CMK (cell line): ENCODE data around the gene HS6ST2.
"Not testable (repeated sequence)": the region's sequence is repeated elsewhere in the genome, so short reads cannot be mapped to it uniquely, and the experiment has no call there.

Source experiments
- DNase-seq: peaks from one replicate; pipeline ENCODE4 v3.0.0-alpha.2; 2010; ENCODE audit warnings: low read depth

Gene HS6ST2

GRCh38 chrX:132940727-132941327, 17.6 kb downstream of the HS6ST2 start:
- no peak for DNase-seq

GRCh38 chrX:132933170-132933569, 25.3 kb downstream of the HS6ST2 start:
- DNase-seq: no peak

DNA sequence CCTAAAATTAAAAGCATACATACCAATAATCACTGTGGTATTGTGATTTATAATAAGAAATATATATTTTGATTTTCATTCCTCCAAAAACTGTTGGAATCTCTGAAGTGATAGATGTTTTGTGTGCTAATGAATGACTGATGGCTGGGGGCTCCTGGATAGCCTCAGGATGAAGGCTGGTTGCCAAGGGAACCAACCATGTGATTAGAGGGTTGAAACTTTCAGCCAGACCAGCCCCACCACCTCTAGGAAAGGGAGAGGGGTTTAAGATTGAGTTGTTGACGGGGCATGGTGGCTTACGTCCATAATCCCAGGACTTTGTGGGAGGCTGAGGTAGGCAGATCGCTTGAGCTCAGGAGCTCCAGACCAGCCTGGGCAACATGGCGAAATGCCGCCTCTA, 34.0 kb downstream of the HS6ST2 start:
- DNase-seq: no peak

DNA sequence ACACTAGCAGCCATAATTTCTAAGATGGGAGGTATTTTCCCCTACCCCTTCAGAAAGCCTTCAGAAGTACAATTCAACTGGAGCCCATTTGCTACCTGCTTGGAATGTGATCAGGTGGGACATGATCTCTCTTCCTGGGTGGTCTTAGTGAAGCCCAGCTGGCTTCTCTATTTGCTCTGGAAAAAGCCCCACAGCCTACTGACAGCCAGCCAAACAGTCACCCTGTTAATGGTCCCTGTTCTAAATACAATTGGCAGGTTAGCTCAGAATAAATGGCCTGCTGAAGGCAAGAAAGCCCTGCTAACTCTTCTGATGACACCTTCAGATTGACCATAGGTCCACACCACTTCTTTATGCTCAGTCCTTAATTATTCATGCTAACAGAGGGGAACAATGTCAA, 39.9 kb downstream of the HS6ST2 start:
- no peak for DNase-seq

DNA sequence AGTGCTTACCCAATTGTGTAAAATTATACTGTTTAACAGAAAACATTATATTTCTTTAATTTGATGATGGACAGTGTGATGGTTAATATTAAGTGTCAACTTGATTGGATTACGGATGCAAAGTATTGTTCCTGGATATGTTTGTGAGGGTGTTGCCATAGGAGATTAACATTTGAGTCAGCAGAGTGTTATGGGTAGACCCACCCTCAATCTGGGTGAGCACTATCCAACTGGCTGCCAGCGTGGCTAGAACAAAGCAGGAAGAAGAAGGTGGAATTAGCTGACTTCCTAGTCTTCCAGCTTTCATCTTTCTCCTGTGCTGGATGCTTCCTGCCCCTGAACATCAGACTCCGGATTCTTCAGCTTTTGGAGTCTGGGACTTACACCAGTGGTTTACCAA, 42.1 kb downstream of the HS6ST2 start:
- no peak for DNase-seq

- no peak for DNase-seq
Observed at GRCh38 chrX:132909643-132910042, 48.8 kb downstream of the HS6ST2 start.

- DNase-seq: no peak
Observed at GRCh38 chrX:132908891-132909290, 49.5 kb downstream of the HS6ST2 start.

DNA sequence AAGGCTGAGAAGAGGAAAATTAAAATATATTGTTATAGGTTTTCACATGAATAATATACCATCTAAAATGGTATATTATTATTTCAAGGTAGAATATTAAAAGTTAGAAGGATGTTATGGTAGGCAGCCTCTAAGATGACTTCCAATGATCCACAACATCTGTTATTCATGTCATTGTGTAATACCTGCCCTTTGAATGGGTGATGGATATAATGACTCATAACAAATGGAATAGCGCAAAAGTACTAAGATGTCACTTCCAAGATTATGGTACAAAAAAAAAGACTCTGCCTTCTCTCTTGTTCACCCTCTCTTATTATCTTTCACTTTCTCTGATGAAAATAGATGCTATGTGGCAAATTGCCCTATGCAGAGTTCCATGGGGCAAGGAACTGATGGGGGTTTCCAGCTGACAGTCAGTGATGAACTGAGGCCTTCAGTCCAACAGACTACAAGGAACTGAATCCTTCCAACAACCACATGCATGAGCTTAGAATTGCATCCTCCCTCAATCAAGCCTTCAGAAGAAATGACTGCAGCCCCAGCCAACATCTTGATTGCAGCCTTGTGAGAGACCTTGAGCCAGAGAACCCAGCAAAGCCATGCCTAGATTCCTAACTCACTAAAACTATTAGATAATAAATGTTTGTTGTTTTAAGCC, 57.7 kb downstream of the HS6ST2 start:
- DNase-seq: no peak

GRCh38 chrX:132887569-132887968, 70.9 kb downstream of the HS6ST2 start:
- DNase-seq: no peak

GRCh38 chrX:132883358-132883915, 75.0 kb downstream of the HS6ST2 start:
- DNase-seq: peak; percentile 48

GRCh38 chrX:132880753-132881152, 77.7 kb downstream of the HS6ST2 start:
- not testable (repeated sequence) for DNase-seq

GRCh38 chrX:132877954-132878536, 80.4 kb downstream of the HS6ST2 start:
- DNase-seq: no peak

GRCh38 chrX:132876523-132877338, 81.7 kb downstream of the HS6ST2 start:
- no peak for DNase-seq

DNA sequence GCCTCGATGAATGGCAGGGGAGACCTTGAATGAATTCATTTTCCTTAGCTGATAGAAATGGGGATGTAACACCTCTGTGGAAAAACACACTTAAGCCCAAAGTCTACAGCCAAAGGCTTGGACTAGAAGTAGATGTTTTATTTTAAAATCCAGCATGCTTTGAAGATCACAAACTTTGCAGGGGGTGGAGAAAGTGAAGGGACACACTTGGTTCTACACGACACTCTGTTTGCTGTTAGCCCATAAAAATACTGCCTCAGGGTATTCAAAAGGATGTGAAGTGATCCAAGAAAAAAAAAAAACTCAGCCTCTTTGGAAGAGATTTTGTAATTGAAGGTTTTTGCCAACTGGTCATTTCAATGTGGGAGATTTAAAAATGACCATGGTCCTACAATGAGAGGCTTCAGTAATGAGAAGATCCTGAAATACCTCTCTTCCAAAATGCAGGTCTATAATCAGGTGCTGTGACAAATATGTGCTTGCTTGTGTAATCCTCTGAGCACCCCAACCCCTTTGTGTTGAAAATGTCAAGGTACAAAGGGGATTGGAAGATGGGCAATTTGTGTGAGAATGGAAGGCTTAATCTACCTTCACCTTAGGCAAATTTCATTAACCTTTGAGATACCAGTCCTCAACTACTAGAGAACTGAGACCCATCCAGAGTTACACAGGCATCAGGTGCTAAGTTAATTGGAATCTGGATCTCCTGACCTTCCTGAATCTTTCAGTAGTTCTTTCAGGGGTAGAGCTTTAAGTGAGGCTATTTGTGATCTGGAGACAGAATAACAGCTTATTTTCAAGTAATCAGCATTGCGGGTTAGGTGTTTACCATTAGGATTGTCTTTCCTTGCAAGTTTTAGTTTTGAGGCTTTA, 82.5 kb downstream of the HS6ST2 start:
- DNase-seq: no peak

- DNase-seq: no peak
Observed at GRCh38 chrX:132862562-132862961, 95.9 kb downstream of the HS6ST2 start.

DNA sequence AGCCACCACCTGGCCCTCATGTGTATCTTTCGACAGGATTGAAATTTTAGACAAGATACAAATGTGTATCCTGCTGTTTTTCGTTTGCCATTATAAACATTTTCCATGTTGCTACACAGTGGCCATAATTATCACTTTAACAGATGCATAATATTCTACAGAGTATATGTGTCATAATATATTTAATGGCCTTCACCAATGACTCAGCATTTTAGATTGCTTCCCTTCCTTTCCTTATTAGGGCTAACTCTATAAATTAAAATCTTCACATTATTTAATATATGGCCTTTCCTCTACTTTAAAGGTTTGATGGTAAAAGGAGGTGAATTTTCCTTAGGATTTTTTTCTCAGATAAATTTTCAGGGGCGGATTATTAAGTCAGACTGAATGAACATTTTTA, 97.4 kb downstream of the HS6ST2 start:
- no peak for DNase-seq

DNA sequence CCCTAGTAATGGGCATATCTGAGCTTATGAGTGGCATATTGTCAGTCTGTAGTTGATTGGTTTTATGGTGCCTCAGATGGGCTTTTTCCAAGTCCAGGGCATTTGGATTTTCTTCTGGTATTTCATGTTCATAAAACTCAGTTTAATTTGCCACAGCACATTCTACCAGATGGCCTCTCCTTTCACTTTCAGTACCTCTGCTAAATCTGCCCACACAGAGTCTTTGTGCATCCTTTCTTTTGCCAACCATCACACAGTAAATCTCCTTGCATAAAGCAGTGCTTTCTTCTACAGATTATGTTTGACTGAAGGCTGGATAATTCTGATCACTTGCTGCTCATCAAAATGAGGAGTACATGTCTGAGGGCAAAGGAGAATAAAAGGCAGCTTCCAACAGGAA, 98.2 kb downstream of the HS6ST2 start:
- DNase-seq: no peak

- no peak for DNase-seq
Observed at GRCh38 chrX:132858018-132858417, 100.4 kb downstream of the HS6ST2 start.

DNA sequence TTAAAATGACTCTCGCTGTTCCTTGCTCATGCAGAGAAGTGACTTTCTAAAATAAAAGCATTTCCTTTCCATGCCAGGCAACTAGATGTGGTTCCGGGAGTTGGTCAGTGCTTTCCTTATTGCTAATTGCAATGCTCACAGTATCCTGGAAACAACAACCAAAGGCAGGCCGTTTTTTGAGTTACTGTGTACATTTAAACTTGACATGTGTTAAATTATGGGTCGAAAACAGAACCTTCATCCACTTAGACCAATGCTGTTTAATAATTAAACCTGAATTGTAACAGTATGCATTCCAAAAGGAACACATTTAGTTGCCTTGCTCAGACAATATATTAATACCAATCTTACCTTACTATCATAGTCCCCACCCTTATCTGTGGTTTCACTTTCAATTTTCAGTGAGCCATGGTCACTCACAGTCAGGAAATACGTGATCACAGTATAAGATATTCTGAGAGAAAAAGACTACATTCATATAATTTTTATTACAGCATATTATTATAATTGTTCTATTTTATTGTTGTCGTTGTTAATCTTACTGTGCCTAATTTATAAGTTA, 102.6 kb downstream of the HS6ST2 start:
- DNase-seq: no peak

GRCh38 chrX:132853040-132853439, 105.4 kb downstream of the HS6ST2 start:
- no peak for DNase-seq

- DNase-seq: no peak
Observed at GRCh38 chrX:132848296-132848970, 110.0 kb downstream of the HS6ST2 start.
